Esophagus muscularis mucosa (tissue), 4 donors: ENCODE data around the gene UGT2A1.

ENCODE experiments used
- CTCF ChIP-seq, 3 experiments: fragments of 200-600 bp in 2 of 3; fragments of 450-650 bp in 1 of 3; sonication (generic) in 2 of 3; IDR thresholded peaks; one replicate each; pipeline ENCODE4 v1.5.1; 2017 to 2019; ENCODE audit warnings: antibody characterized with exemption in 3 of 3, mild to moderate bottlenecking in 2 of 3, moderate library complexity in 1 of 3
- EP300 ChIP-seq: sonication (generic); formaldehyde crosslinking; IDR thresholded peaks from one replicate; pipeline ENCODE4 v1.6.1; 2017; ENCODE audit warnings: antibody characterized with exemption
- POLR2A ChIP-seq: fragments of 450-650 bp; IDR thresholded peaks from one replicate; pipeline ENCODE4 v1.6.1; 2017; ENCODE audit warnings: antibody characterized with exemption, moderate library complexity, mild to moderate bottlenecking, low read depth
- POLR2AphosphoS5 ChIP-seq, 2 donors: sonication (generic); formaldehyde crosslinking; IDR thresholded peaks; one replicate each; pipeline ENCODE4 v1.6.1; 2017; ENCODE audit warnings: antibody characterized with exemption in 2 of 2

GRCh38 chr4:69639542-69639941, 13.5 kb downstream of the UGT2A1 start, which contains the start of gene UGT2A2:
- TF ChIP-seq CTCF (IDR thresholded peaks at IDR 0.05) (no peak), EP300 (no peak), POLR2A (no peak), POLR2AphosphoS5 (IDR thresholded peaks at IDR 0.05) (no peak)
